ENCODE results near the gene RETREG3. TPM values are rescaled to one million over a fixed set of nuclear protein-coding genes. Genes with fewer than 3 reads are reported as not detected.

The RETREG3 gene
- total RNA-seq, 3 donors from 2014 or later (not counting 1 experiment from before 2014, with no cell fraction given) = 76.0 to 114 (median 101) TPM

GRCh38 chr17:42653179-42654124 is 44.3 kb upstream of the RETREG3 start:
- Mint-ChIP-seq H3K9me3 (no peaks in the 10 kb centered on the region), H3K4me3 (no peak overlapping the region)
- no peak overlapping the region for H3K4me3 ChIP-seq (ENCODE audit: low read length)

GRCh38 chr17:42651392-42651791 is 42.2 kb upstream of the RETREG3 start:
- no peaks in the 10 kb centered on the region for H3K36me3 ChIP-seq (ENCODE audit: control insufficient read depth, insufficient read depth, low read length)
- no peak overlapping the region for H3K4me3 ChIP-seq (ENCODE audit: low read length)
- H3K4me1 ChIP-seq (ENCODE audit: control insufficient read depth, insufficient read depth, low read length) = peaks cover 11% of the 10 kb centered on the region
- ATAC-seq = no peak
- intact Hi-C loops (cut with micrococcal nuclease) = no loop called here
- H3K4me1 Mint-ChIP-seq = peaks cover 17 to 25% of the 10 kb centered on the region in 2 donors
- no peaks in the 10 kb centered on the region for H3K9me3 ChIP-seq (ENCODE audit: control insufficient read depth, insufficient read depth, low read length)
- no peak overlapping the region for H3K27ac Mint-ChIP-seq
- peaks cover 8% of the 10 kb centered on the region for H3K27me3 ChIP-seq (ENCODE audit: control insufficient read depth, insufficient read depth, low read length)
- DNase-seq = no peak
- 100% methylated on average over 1 of the region's 4 CpGs for WGBS (ENCODE audit: insufficient coverage)
- H3K4me3 Mint-ChIP-seq = no peak overlapping the region
- H3K27me3 Mint-ChIP-seq (ENCODE audit: low read depth in 2 of 2) = peaks cover 19 to 33% of the 10 kb centered on the region in 2 donors
- no peak for TF ChIP-seq CTCF (IDR thresholded peaks at IDR 0.05)
- H3K36me3 Mint-ChIP-seq = no peaks in the 10 kb centered on the region
- no peak overlapping the region for H3K27ac ChIP-seq (ENCODE audit: low read length)
- H3K9me3 Mint-ChIP-seq = no peaks in the 10 kb centered on the region

More at GRCh38 chr17:42653179-42654124, 44.3 kb upstream of the RETREG3 start:
- peaks cover under 1% of the 10 kb centered on the region for H3K4me1 ChIP-seq (ENCODE audit: control insufficient read depth, insufficient read depth, low read length)
- H3K36me3 Mint-ChIP-seq = no peaks in the 10 kb centered on the region
- H3K4me1 Mint-ChIP-seq = peaks cover 13 to 14% of the 10 kb centered on the region in 2 donors
- no peaks in the 10 kb centered on the region for H3K36me3 ChIP-seq (ENCODE audit: control insufficient read depth, insufficient read depth, low read length)
- intact Hi-C loops (cut with micrococcal nuclease) = no loop called here
- ATAC-seq (no peak), DNase-seq (no peak)
- H3K27ac ChIP-seq (ENCODE audit: low read length) = no peak overlapping the region
- H3K27me3 Mint-ChIP-seq (ENCODE audit: low read depth in 2 of 2) = peaks cover 19 to 26% of the 10 kb centered on the region in 2 donors
- no peak overlapping the region for H3K27ac Mint-ChIP-seq
- H3K27me3 ChIP-seq (ENCODE audit: control insufficient read depth, insufficient read depth, low read length) = peaks cover 8% of the 10 kb centered on the region
- no peaks in the 10 kb centered on the region for H3K9me3 ChIP-seq (ENCODE audit: control insufficient read depth, insufficient read depth, low read length)
- 40% methylated on average over 40 of the region's 42 CpGs for WGBS (ENCODE audit: insufficient coverage)
- no peak for TF ChIP-seq CTCF (IDR thresholded peaks at IDR 0.05)

- Mint-ChIP-seq H3K27me3 (ENCODE audit: low read depth in 2 of 2) (peaks cover 7 to 13% of the 10 kb centered on the region in 2 donors), H3K36me3 (no peaks in the 10 kb centered on the region), H3K9me3 (no peaks in the 10 kb centered on the region), H3K27ac (no peak overlapping the region), H3K4me3 (peak overlapping the region; percentile 2), H3K4me1 (peaks cover 10 to 11% of the 10 kb centered on the region in 2 donors)
- no peak overlapping the region for H3K27ac ChIP-seq (ENCODE audit: low read length)
- intact Hi-C loops (cut with micrococcal nuclease) = no loop called here
- ATAC-seq (peak in 2 of 3 donors; percentile 15 to 59), DNase-seq (no peak)
- TF ChIP-seq CTCF (IDR thresholded peaks at IDR 0.05) = no peak
- no peaks in the 10 kb centered on the region for H3K36me3 ChIP-seq (ENCODE audit: control insufficient read depth, insufficient read depth, low read length)
- peaks cover 11% of the 10 kb centered on the region for H3K4me1 ChIP-seq (ENCODE audit: control insufficient read depth, insufficient read depth, low read length)
- 29% methylated on average over 5 of the region's 5 CpGs for WGBS (ENCODE audit: insufficient coverage)
- no peaks in the 10 kb centered on the region for H3K9me3 ChIP-seq (ENCODE audit: control insufficient read depth, insufficient read depth, low read length)
- H3K27me3 ChIP-seq (ENCODE audit: control insufficient read depth, insufficient read depth, low read length) = no peaks in the 10 kb centered on the region
- H3K4me3 ChIP-seq (ENCODE audit: low read length) = no peak overlapping the region
These were observed 38.6 kb upstream of the RETREG3 start for GRCh38 chr17:42647778-42648177.

All from natural killer cell (primary cell).